SU-DHL-6 (cell line): Measurements from ENCODE around the gene SEC16A.

ENCODE experiments used
- CTCF ChIP-seq: fragments of 200-600 bp; sonication (generic); IDR thresholded peaks from one replicate; pipeline ENCODE4 v1.5.1; 2017; ENCODE audit warnings: antibody characterized with exemption, mild to moderate bottlenecking, low read length, moderate library complexity; ENCODE audit not compliant: insufficient read depth, poor library complexity, severe bottlenecking
- EZH2phosphoT487 ChIP-seq: fragments of 200-600 bp; sonication (generic), shearing (Covaris generic); conservative IDR thresholded peaks from 2 replicates; pipeline ENCODE4 v1.6.1; 2018; ENCODE audit warnings: mild to moderate bottlenecking, antibody characterized with exemption, low read length, moderate library complexity, mixed read lengths

GRCh38 chr9:136522314-136523237 lies 39.7 kb upstream of the SEC16A start:
- TF ChIP-seq EZH2phosphoT487 (no peak), CTCF (no peak)
